NT2/D1 (cell line): ENCODE results near the gene CSGALNACT2.

Experiments
- SUZ12 ChIP-seq: IDR thresholded peaks from 2 replicates; pipeline ENCODE4 v1.6.1; 2011; ENCODE audit not compliant: insufficient read length, insufficient read depth; ENCODE audit errors: extremely low read depth
- YY1 ChIP-seq: IDR thresholded peaks from 2 replicates; pipeline ENCODE4 v1.6.1; 2011; ENCODE audit not compliant: insufficient read length, insufficient read depth
- ZNF274 ChIP-seq: IDR thresholded peaks from 2 replicates; pipeline ENCODE4 v1.6.1; 2011; ENCODE audit warnings: mild to moderate bottlenecking, low read depth, low read length

DNA sequence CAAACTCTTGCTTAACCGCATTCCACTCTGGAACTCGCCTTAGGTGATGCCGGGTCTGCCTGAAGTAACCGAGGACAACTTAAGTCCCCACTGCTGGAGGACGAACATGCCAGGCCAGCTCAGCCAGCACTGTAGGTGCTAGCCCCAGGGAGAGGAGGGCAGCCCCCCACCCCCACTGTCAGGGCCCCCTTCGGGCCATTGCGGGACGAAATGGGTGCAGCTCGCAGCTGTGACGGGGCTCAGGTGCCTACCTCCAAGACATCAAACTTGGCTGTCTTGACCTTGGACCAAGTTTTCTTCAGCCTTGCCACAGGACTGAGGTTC lies 60.4 kb downstream of the CSGALNACT2 start:
- TF ChIP-seq ZNF274 (no peak), SUZ12 (no peak), YY1 (no peak)
